Measurements from ENCODE around the gene DDI2. TPM values are rescaled to one million over a fixed set of nuclear protein-coding genes. Genes with fewer than 3 reads are reported as not detected.
"Not testable (repeated sequence)": the region's sequence is repeated elsewhere in the genome, so short reads cannot be mapped to it uniquely, and the experiment has no call there.

DDI2 gene
- total RNA-seq, 2 experiments from 2014 or later = 33.7 to 34.9 TPM

DNA sequence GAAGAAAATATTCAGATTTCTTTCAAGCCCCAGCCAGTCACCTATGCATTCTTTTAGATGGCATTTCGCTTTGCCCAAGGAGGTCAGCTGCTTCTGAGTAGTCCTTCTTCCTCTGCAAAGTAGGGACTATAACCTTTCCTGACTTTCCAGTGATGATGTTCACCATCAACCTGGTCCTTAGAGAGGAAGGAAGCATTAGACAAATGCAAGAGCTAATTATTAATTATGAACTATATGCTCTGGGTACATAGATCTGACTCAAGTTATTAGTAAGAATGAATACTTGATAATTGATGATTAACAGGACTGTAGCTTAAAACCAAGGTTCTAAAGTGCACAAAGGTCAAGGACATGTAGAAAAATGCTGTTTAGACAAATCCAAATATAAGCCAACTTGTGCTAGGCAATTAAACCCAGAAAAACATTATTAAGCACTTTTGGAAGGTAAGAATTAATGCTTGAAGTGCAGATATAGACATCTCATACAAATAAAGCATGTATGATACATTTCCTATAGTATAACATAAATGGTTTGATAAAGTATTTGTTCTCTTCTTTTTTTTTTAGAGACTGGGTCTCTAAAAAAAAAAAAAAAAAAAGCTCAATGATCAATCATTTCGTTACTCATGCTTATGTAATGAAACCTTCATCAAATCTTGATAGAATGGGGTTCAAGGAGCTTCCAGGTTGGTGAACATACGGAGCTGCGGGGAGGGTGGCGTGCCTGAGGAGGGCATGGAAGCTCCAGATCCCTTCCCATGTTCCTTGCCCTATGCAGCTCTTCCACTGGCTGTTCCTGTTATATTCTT is 21.2 kb upstream of the DDI2 start:
- Mint-ChIP-seq H3K36me3 (ENCODE audit: low read depth) (no peaks in the 10 kb centered on the region), H3K27ac (no peak overlapping the region), H3K4me3 (no peak overlapping the region), H3K4me1 (ENCODE audit: low read depth) (no peaks in the 10 kb centered on the region), H3K9me3 (no peaks in the 10 kb centered on the region), H3K27me3 (no peaks in the 10 kb centered on the region)
- no peak for TF ChIP-seq CTCF (IDR thresholded peaks at IDR 0.05)
- intact Hi-C loops (cut with micrococcal nuclease) = loop anchor here (10.0 kb wide), 1 partner anchor 149 kb away; the partner anchor contains the start of gene TMEM82
- no peak for ATAC-seq
- DNase-seq = no peak
- ChIA-PET CTCF (interaction anchor here (0.8 to 1.3 kb wide), 3 partner anchors 22 to 145 kb away, joined by 3 to 5 read pairs (median 3); no protein-coding TSS in a partner anchor), POLR2A (no interaction called here)

DNA sequence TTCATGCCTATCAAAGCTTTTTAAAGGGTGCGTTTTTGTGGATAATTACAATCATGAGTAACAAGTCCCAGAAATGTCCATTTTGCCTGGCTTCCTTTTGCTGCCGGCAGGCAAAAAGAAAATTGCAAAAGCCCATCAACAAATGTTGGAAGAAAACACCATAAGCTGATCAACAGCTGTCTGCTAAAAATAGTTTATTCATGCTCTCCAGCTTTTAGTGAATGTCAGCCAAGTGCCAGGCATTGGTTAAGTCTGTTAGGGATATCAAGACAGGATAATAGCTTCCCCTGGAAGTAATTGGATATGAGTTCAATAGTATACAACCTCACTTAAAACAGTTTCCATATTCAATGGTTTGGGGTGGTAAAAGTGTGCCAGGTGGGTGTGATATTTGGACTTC is 18.8 kb upstream of the DDI2 start:
- H3K4me1 Mint-ChIP-seq (ENCODE audit: low read depth) = peaks cover 2% of the 10 kb centered on the region
- intact Hi-C loops (cut with micrococcal nuclease) = loop anchor here (10.0 kb wide), 1 partner anchor 146 kb away; the partner anchor contains the start of gene TMEM82
- no peaks in the 10 kb centered on the region for H3K9me3 Mint-ChIP-seq
- H3K4me3 Mint-ChIP-seq = no peak overlapping the region
- H3K27ac Mint-ChIP-seq = no peak overlapping the region
- POLR2A ChIA-PET = no interaction called here
- no peak for ATAC-seq
- H3K36me3 Mint-ChIP-seq (ENCODE audit: low read depth) = no peaks in the 10 kb centered on the region
- DNase-seq = no peak
- CTCF ChIA-PET = interaction anchor here (1.1 kb wide), 1 partner anchor 20 kb away, joined by 3 read pairs; no protein-coding TSS in a partner anchor
- no peaks in the 10 kb centered on the region for H3K27me3 Mint-ChIP-seq
- TF ChIP-seq CTCF (IDR thresholded peaks at IDR 0.05) = no peak

DNA sequence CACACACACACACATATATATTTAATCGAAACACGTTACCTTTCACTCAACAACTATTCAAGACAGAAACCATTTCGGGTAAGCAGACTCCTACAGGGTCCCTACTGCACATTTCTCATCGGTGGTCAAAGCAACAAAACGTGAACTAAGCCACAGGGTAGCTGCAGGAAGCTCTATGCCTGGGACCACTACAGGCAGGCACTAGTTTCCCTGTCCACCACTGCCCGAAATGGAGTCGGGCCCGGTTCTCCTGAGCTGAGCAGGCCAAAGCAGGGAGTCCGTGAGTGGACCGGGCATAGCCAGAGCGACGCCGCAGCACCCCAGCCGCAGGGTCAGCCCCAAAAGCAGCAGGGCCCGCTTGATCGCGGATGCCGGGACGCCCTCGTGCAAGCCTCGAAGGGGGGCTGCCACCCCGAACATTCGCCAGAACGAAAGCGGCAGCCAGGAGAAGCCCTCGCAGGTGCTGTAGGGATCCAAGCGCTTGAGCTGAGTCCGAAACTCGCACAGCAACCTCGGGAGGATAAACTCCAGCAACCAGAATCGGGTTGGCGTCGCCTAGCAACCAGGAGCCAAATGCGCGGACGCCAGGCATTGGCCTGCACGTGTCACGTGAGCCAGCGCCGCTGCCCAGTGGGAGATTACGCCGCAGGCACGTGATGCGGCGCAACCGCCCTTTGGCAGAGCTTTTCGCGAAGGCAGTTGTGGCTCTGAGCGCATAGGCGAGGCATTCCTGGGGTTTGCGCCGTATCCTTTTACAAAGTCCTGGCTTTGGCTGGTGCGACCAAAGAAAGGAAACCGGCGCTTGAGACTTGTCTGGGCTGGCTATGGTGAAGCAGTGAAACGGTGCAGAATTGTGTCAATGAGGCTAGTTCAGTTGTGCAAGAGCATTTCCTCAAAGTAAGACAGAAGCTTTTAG is 13.9 kb upstream of the DDI2 start:
- H3K9me3 Mint-ChIP-seq = no peaks in the 10 kb centered on the region
- ChIA-PET CTCF (interaction anchor here (0.9 to 1.6 kb wide), 5 partner anchors 9 to 189 kb away, joined by 3 to 5 read pairs (median 3); no protein-coding TSS in a partner anchor), POLR2A (interaction anchor here (0.8 to 2.4 kb wide), 5 partner anchors 9 to 37 kb away, joined by 3 to 18 read pairs (median 6); partner anchors contain the start of gene DDI2)
- no peak for TF ChIP-seq CTCF (IDR thresholded peaks at IDR 0.05)
- H3K4me1 Mint-ChIP-seq (ENCODE audit: low read depth) = peaks cover 6% of the 10 kb centered on the region
- H3K27me3 Mint-ChIP-seq = no peaks in the 10 kb centered on the region
- no peaks in the 10 kb centered on the region for H3K36me3 Mint-ChIP-seq (ENCODE audit: low read depth)
- peak; percentile 95 for DNase-seq
- H3K27ac Mint-ChIP-seq = peak overlapping the region; percentile 4
- ATAC-seq = peak; percentile 95
- peak overlapping the region; percentile 50 for H3K4me3 Mint-ChIP-seq
- intact Hi-C loops (cut with micrococcal nuclease) = no loop called here

DNA sequence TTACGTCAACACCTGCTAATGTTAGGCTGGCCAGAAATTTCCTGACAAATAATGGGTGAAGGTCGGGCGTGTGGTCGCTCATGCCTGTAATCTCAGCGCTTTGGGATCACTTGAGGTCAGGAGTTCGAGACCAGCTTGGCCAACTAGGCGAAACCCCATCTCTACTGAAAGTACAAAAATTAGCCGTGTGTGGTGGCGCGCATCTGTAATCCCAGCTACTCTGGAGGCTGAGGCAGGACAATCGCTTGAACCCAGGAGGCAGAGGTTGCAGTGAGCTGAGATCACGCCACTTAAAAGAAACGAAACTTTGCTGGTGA is 13.3 kb upstream of the DDI2 start:
- DNase-seq; H3K9me3 Mint-ChIP-seq; intact Hi-C loops (cut with micrococcal nuclease); H3K4me1 Mint-ChIP-seq (ENCODE audit: low read depth); H3K36me3 Mint-ChIP-seq (ENCODE audit: low read depth); ATAC-seq; H3K27ac Mint-ChIP-seq; H3K27me3 Mint-ChIP-seq: not testable (repeated sequence)
- POLR2A ChIA-PET = interaction anchor here (0.8 to 2.4 kb wide), 5 partner anchors 8 to 37 kb away, joined by 3 to 18 read pairs (median 6); partner anchors contain the start of gene DDI2
- H3K4me3 Mint-ChIP-seq = peak overlapping the region; percentile 50
- CTCF ChIA-PET = interaction anchor here (0.9 to 1.5 kb wide), 3 partner anchors 8 to 188 kb away, joined by 3 to 5 read pairs (median 3); no protein-coding TSS in a partner anchor

GRCh38 chr1:15604400-15604799 is 12.9 kb upstream of the DDI2 start:
- H3K4me1 Mint-ChIP-seq (ENCODE audit: low read depth); H3K9me3 Mint-ChIP-seq; ATAC-seq; H3K27ac Mint-ChIP-seq; DNase-seq; H3K27me3 Mint-ChIP-seq; intact Hi-C loops (cut with micrococcal nuclease); H3K36me3 Mint-ChIP-seq (ENCODE audit: low read depth): not testable (repeated sequence)
- CTCF ChIA-PET = interaction anchor here (0.8 to 1.6 kb wide), 4 partner anchors 8 to 24 kb away, joined by 3 to 5 read pairs (median 3); no protein-coding TSS in a partner anchor
- peak overlapping the region; percentile 50 for H3K4me3 Mint-ChIP-seq
- POLR2A ChIA-PET = interaction anchor here (1.3 to 2.4 kb wide), 4 partner anchors 12 to 36 kb away, joined by 3 to 18 read pairs (median 6); partner anchors contain the start of gene DDI2

All from activated CD8-positive, alpha-beta T cell treated with anti-CD3 and anti-CD28 coated beads for 36 hours (primary cell).